D341Med (cell line): ENCODE measurements around the gene C6orf58.
A peak's percentile ranks its signal among the peaks of the same experiment; 100 is the strongest.

Experiments
- DNase-seq: peaks from one replicate; pipeline ENCODE4 v3.0.0; 2012; ENCODE audit warnings: low spot score

C6orf58 gene

DNA sequence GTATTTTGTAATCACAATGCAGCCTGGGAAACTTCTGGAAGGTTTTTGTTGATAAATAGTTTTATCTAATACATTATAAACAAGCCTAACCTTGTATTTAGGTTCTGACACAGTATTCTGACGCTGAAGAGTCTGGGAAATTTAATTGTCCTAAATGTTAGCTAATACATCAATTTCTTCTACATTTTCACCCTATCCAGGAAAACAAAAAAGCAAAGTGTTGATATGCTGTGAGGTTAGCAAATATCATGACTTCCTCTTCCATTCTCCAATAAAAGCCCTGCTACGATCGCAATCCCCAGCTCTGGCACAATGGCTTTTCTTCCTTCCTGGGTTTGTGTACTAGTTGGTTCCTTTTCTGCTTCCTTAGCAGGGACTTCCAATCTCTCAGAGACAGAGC, at the start of gene C6orf58:
C6orf58 (plus strand) TSS at position 301 of the 400 bp plus-strand sequence; CDS start at position 313, 12 bp downstream.
- no peak for DNase-seq

DNA sequence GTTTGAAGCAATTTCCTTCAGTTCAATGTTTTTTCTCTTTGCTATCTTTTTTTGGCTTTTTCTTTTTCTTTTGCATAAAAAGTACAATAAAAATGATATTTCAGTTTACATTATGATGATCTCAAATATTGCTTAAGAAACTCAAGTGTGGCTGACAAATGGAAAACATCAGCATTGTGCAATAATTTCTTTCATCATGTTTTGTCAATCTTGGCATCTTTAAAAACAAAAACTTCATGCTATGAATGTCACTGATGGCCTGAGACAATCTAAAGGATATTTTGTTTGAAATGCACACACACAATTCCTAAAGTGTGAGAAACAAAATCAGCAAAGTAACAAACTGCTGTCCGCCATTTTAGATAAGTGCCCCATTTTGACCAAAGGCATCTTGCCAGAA, 44.0 kb upstream of the C6orf58 start:
- no peak for DNase-seq

GRCh38 chr6:127533736-127534135, 43.2 kb upstream of the C6orf58 start:
- no peak for DNase-seq

DNA sequence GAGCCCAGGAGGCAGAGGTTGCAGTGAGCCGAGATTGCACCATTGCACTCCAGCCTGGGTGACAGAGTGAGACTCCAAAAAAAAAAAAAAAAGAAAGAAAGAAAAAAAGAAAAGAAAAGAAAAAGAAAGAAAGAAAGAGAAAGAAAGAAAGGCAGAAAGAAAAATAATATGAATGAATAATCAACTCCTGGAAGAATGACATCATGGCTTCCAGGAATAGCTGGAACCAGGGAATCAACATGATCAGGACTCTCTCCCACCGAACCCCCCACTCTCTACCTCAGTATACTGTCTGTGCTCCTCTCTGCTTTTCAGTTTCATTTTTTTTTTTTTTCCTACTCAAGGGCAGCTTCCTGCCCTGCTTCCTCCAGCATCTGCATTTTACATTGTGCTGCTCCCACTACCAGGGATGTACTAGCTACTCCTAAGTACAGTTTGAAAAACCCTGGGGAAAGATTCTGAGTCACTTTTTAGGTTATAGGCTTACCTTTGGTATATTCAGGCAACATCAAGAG, 38.2 kb upstream of the C6orf58 start:
- DNase-seq, result no peak

DNA sequence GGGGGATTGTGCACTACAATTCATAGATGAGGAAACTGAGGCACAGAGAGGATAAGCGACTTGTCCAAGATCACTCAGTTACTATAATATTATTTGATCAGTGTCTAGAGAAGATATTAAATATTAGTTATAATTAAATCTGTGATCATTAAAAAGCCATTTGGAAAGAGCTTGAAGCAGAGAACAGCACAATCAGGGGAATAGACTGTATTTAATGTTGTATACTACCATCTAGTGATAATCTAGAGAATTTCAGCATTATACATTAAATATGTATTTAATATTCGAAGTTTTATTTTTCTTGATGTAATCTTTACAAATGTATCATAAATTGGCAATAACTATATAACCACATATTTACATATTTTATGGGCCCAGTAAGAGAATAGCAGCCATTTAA, 37.7 kb upstream of the C6orf58 start:
- DNase-seq, result no peak

GRCh38 chr6:127547215-127547614, 29.8 kb upstream of the C6orf58 start:
- DNase-seq, result peak; percentile 44

DNA sequence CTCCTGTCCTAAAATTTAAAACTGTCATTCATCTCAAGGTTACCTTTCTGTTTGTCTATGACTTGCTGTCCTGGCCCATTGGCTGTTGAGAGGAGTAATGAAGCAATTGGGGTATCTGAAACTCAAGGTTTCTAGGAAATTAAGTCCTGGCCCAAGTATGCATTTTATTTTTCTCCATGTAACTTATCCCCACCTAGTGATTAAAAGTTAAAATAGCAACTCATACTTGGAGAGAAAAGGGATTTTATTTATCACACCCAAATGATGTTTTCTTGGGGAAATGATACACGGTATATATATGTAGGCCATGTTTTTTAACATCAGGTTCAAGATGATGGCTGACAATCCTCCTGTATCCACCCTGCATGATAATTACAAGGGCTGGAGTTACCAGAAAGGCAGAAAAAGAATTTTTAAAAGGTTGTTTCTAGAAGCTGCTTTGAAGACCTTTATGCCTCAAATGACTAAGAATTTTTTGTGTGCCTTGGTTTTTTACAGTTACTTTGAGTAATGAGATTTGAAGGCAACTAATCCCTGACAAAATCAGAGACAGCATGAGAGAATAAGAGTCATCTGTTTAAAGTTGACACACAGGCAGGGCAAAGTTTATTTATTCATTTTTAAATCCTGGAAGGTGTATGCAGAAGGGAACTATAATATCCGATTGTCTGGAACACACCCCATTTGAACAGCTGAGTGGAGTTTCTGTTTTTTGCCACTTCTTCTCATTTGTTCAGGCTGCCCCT, 28.9 kb upstream of the C6orf58 start:
- no peak for DNase-seq

- no peak for DNase-seq
Measured at GRCh38 chr6:127550403-127550802, 26.6 kb upstream of the C6orf58 start.

- DNase-seq, result peak; percentile 35
Measured at GRCh38 chr6:127554435-127555006, 22.5 kb upstream of the C6orf58 start.

DNA sequence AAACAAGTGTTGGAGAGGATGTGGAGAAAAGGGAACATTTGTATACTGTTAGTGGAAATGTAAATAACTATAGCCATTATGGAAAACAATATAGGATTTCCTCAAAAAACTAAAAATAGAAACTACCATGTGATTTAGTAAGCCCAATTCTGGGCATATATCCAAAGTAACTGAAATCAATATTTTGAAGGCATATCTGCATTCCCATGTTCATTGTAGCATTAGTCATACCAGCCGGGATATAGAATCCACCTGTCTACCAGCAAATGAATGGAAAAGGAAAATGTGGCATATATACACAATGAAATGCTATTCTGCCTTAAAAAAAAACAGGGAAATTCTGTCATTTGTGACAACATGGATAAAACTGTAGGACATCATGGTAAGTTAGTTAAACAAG, 15.3 kb upstream of the C6orf58 start:
- no peak for DNase-seq

- no peak for DNase-seq
Measured at GRCh38 chr6:127564761-127565160, 12.2 kb upstream of the C6orf58 start.

- DNase-seq, result no peak
Measured at GRCh38 chr6:127566119-127566518, 10.9 kb upstream of the C6orf58 start.

DNA sequence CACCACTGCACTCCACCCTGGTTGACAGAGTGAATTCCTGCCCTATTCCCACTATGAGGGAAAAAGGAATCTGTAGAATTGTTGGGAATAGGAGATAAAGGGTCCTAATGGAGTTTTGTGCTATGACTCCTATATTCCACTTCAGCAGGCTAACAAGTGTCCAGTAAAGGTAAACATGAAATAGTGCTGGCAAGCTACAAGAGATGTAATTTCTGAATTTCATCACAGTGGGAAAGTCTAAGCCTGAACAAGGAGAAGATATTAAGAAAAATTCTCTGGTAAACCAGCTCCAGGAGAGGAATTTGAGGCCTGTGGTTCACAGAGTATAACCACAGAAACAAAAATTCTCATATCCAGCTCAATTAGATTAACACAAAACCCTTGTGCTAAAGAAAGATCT, 10.3 kb upstream of the C6orf58 start:
- no peak for DNase-seq

DNA sequence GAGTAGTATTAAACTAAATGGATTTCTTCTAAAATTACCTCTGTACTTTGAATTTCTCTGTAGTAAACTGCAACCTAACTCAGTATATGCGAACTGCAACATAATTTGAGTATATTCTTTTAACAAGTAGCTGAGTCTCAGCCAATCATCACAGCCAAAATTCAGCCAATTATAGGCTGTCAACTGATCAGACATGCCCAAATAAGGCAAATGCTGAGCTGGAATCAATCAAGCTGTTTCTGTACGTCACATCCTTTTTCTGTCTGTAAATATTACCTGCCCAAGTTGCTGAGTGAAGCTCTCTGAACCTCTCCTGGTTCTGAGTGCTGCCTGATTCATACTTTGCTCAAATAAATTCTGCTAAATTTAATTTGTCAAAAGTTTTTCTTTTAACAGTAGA, 9.5 kb upstream of the C6orf58 start:
- no peak for DNase-seq

- DNase-seq, result no peak
Measured at GRCh38 chr6:127570739-127571389, 6.1 kb upstream of the C6orf58 start.

- no peak for DNase-seq
Measured at GRCh38 chr6:127578900-127579299, 1.9 kb downstream of the C6orf58 start.

- DNase-seq, result no peak
Measured at GRCh38 chr6:127581576-127581975, 4.6 kb downstream of the C6orf58 start.

- no peak for DNase-seq
Measured at GRCh38 chr6:127582777-127583462, 5.9 kb downstream of the C6orf58 start.

DNA sequence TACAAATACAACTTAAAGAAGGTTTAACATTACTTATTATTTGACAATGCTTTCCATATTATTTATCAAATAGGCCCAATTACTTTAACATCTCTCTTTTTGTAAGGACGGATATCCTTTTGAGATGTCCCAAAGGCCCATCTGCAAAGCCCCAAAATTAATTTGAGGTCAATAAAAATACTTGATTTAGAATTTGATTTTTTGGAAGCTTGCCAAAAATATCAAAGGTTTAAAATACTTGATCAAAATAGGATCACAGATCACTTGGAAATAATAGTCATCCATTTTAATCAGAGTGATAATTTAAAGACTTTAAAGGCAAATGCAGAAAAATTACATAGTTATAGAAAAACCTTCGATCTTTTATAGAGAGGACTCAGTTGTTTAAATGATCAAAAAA, 8.1 kb downstream of the C6orf58 start:
- no peak for DNase-seq

DNA sequence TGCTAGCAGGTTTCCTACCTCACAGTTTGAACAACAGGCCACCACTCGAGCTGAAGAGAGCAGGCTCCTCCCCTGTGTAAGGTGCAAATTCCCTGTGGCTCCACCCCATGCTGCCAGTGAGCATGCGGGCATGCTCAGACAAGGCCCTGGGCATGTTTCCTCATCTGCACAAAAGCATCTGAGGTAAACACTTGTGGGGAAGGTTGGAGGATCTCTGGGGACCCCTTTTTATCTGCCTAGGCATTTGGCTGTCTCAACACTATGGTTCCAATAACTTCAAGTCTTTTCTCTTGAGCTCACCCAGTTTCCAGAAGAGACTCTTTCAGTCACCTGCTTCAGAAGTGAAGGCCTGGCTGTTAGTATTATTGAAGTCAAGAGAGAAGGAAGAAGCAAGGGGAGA, 9.4 kb downstream of the C6orf58 start:
- DNase-seq, result no peak

DNA sequence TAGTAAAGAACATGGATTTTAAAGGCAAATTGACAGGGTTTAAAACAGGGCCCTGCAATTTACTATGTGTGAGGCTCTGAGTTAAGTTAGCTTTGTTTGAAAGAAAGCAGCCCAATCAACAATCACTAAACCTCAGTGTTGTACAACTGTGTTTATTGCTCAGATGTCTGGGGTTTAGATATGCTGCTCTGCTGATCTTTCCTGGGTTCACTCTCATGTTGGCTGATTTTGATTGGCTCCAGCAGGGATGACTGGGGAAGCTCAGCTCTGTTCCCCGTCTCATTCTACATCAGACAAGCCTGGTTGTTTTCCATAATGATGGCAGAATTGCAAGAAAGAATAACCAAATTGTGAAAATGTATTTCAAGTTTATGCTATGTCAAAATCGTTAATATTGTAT, 10.9 kb downstream of the C6orf58 start:
- DNase-seq, result no peak

DNA sequence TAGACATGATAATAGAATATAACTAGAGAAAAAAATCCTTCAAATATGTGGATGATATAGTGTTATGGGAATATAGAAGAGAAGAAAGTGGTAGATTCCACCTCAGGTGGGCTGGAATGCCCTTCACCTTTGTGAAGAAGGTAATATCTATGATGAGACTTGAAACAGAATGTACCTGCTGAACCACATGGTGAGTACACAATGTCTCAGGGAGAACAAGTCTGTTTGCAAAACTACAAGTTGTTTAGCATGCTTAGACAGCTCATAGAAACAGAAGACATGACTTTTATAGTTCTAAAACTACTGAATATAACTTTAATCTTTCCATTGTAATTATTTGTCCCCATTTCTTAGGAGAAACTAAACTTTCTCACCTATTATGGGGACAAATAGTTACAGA, 12.2 kb downstream of the C6orf58 start:
- DNase-seq, result no peak

DNA sequence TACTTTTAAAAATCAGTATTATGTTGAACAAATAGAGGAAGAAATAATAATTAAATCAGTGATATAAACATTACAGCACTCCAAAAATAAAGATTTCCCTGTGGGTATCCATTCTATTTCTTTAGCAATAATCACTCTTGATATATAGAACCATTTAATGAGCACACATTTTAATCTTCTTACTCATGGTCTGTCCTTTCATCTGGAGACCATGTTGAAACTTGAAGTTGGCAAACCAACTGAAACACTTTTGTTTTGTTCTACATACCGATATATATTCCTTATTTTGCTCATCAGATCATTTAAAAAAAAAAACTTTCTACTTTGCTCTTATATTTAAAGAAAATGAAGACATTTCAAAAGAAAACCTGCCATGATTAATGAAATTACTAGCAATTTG, 13.4 kb downstream of the C6orf58 start:
- no peak for DNase-seq
